AG08396 (cell line): ENCODE data around the gene ANKRD30A.
"Not testable (repeated sequence)": the region's sequence is repeated elsewhere in the genome, so short reads cannot be mapped to it uniquely, and the experiment has no call there.

Experiments
- DNase-seq: peaks from one replicate; pipeline ENCODE4 v3.0.0; 2012; ENCODE audit warnings: low spot score, mixed read lengths

The ANKRD30A gene

DNA sequence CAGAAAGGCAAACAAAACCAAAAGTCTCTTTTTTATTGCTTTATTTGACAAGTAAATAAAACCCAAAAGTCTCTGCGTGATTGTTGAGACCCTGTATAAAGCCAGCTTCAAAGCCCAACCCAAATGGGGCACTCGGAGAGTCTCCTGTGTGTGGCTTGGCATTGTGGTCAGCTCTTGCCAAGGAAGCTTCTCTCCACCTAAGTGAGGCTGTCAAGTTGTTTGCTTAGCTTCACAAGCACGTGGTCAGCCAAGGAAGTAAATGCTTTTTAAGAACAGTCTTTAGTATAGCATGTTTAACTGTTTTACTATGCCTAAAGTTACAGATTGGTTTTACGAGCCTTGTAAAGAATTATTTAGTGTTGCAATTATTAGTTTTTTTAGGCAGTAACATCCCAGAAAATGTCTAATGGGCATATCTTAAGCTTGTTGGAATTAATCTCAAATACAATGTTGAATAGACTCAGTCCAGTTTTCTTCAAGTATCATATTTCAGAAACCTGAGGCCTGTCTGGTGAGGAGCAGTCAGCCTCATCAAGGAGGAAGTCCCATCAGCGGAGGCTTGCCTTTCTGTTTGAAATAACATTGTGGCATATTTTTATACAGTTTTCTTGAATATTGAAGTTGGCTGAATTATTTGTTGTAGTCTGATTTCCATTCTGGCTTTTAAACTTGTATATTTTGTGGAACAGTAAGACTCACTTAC is 144.3 kb downstream of the ANKRD30A start:
- no peak for DNase-seq

DNA sequence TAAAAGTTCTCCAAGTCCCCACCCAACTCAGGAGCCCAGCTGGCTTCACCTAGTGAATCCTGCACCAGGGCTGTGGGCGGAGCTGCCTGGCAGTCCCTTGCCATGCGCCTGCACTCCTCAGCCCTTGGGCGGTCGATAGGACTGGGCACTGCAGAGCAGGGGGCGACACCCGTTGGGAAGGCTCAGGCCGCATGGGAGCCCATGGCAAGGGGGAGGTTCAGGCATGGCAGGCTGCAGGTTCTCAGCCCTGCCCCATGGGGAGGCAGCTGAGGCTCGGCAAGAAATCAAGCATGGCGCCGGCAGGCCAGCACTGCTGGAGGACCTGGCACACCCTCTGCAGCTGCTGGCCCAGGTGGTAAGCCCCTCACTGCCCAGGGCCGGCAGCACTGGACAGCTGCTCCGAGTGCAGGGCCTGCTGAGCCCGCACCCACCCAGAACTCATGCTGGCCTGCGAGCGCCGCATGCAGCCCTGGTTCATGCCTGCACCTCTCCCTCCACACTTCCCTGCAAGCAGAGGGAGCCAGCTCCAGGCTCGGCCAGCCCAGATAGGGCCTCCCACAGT is 149.9 kb downstream of the ANKRD30A start:
- DNase-seq: no peak

DNA sequence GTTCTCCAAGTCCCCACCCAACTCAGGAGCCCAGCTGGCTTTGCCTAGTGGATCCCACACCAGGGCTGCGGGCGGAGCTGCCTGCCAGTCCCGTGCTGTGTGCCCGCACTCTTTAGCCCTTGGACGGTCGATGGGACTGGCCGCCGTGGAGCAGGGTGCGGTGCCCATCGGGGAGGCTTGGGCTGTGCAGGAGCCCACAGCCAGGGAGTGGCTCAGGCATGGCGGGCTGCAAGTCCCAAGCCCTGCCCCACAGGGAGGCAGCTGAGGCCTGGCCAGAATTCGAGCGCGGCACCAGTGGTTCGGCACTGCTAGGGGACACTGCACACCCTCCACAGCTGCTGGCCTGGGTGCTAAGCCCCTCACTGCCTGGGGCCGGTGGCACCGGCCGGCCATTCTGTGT is 159.7 kb downstream of the ANKRD30A start:
- DNase-seq: no peak

- no peak for DNase-seq
These were observed 164.6 kb downstream of the ANKRD30A start for GRCh38 chr10:37289833-37290464.

- no peak for DNase-seq
These were observed 175.9 kb downstream of the ANKRD30A start for GRCh38 chr10:37301271-37301670.

DNA sequence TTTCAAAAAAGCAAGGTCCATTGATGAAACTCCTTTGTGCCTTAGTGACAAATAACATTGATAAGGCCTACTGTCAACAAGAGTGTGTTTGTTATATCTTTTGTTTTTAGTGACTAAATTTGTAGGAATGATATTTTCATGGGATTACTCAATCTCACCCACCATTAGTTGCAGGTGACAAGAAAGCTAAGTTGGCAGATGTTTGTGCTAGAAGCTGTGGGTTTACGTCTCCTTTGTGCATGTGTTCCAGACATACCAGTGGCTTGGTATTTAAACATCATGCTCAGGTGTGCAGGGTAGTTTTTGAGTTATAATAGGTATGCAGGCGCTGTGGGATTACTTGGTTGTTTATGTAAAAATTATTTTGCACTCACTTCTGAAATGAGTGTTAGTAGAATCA is 178.6 kb downstream of the ANKRD30A start:
- no peak for DNase-seq

DNA sequence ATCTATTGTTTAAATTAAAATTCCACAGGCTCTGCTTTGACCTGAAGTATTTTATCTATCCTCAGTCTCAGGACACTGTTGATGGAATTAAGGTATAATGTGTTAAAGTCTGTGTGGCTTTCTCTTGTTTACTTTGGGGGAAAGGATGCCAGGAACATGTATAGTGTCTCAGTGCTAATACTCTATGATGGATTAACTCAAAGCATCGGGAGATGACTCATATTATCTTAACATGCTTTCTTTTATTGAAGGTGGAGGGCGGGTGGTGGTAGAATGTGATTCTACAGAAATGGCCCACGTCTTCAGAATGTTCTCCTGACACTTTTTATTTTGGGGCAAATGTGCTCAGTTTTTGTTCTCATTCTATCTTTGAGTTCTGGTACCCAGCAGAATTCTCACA is 189.0 kb downstream of the ANKRD30A start:
- no peak for DNase-seq

GRCh38 chr10:37314862-37315261 is 189.5 kb downstream of the ANKRD30A start:
- no peak for DNase-seq

DNA sequence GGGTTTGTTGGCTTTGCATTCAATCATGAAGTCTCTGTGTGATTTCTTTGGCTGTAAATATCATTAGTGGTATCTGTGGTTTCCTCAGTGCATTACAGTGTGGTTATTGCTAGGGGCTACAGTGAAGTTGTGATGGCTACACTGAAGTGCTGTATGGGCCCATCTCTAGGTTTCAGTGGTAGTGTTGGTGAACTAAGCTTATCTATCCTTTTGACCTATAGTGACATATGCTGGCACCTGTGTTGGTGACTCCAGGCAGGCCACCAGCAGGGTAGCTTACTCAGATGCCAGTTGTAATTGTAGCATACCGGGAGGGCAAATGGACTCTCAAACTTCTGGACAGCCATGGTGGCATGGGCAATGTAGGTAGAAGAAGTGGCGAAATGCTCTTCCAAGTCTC is 219.0 kb downstream of the ANKRD30A start:
- no peak for DNase-seq

- DNase-seq: no peak
These were observed 254.6 kb downstream of the ANKRD30A start for GRCh38 chr10:37379991-37380390.

- no peak for DNase-seq
These were observed 255.9 kb downstream of the ANKRD30A start for GRCh38 chr10:37381271-37381670.

- DNase-seq: no peak
These were observed 259.5 kb downstream of the ANKRD30A start for GRCh38 chr10:37384923-37385322.

- no peak for DNase-seq
These were observed 265.5 kb downstream of the ANKRD30A start for GRCh38 chr10:37390926-37391325.

DNA sequence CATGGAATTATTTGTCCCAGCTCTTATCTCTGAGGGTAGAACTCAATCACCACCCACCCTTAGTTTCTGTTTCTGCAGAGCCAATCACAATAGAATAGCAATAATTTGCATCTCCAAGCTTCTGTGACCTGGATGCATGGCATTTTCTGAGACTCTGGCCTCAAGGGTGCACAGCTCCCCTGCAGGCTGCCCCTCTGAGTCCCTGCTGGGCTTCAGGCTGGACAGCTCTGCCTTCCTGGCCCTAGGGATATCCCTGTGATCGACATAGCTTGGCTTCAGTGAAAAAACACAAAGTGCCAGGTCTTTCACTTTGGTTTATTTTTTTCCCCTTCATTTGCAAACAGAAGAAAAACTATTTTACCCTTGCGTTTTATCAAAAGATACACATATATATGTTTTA is 275.4 kb downstream of the ANKRD30A start:
- DNase-seq: not testable (repeated sequence)

DNA sequence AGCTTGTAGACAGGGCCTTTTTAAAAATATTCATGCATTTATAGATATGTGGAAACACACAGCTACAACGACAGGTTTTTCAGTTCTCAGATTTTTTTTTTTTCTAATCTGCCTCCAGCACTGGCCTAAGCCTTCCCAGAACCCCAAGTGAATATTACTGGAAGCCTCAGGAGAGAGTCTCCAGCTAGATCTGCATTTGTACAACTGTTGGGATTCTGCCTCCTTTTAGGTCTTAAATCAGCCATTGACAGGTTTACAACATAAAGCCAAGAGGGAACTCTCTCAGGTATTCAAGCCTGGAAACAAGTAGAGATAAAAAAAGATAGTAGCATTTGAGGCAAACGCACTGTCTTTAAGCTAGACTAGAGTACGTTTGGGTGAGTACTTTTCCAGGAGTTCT is 275.8 kb downstream of the ANKRD30A start:
- DNase-seq: no peak

- DNase-seq: no peak
These were observed 278.4 kb downstream of the ANKRD30A start for GRCh38 chr10:37403776-37404175.
